ENCODE data around the gene LIN52.

The LIN52 gene

GRCh38 chr14:74237441-74237840 is 152.7 kb downstream of the LIN52 start:
- no peak for DNase-seq (ENCODE audit: low spot score)

GRCh38 chr14:74238974-74239847 is 154.5 kb downstream of the LIN52 start, which contains the start of gene VSX2:
TSS of gene VSX2 (plus strand) at chr14:74239449. CDS start at chr14:74239562, 113 bp downstream.
- no peak for DNase-seq (ENCODE audit: low spot score)

GRCh38 chr14:74239848-74240793 is 155.4 kb downstream of the LIN52 start:
- no peak for DNase-seq (ENCODE audit: low spot score)

DNA sequence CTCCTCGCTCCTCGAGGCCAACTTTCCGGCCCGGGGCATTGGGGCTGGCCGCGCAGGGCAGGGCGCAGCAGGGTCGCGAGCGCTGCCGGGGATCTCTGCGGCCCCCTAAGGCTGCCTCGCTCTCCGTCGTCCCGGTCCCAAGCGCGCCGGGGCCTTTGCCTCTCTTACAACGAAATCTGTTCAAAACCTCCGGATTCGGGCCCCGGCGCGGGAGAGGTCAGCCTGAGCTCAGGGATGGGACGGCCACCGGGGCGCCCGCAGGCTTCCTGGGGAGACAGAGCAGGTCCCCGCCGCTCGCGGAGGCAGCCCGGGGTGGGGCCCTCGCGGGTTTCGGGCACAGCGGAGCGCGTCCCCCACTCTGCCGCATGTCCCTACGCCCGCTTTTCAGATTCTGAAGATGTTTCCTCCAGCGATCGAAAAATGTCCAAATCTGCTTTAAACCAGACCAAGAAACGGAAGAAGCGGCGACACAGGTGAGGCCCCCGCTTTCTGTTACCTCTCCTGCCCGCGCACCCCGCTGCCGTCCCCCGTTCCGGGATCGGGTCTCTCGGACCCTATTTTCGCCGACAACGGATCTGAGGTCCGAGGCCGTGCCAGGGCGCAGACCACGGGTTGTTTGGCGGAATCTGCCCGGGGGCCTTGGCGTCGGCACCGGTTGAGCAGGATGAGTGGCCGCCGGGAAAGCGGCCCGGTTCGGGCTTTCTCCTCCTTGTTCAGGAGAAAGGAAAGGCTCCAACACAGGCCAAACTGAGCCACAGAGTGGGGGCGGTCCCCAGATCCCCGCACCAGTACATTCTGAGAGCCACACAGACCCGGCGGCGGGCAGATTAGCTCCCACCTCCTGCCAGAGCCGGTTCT is 156.3 kb downstream of the LIN52 start:
- no peak for DNase-seq (ENCODE audit: low spot score)

DNA sequence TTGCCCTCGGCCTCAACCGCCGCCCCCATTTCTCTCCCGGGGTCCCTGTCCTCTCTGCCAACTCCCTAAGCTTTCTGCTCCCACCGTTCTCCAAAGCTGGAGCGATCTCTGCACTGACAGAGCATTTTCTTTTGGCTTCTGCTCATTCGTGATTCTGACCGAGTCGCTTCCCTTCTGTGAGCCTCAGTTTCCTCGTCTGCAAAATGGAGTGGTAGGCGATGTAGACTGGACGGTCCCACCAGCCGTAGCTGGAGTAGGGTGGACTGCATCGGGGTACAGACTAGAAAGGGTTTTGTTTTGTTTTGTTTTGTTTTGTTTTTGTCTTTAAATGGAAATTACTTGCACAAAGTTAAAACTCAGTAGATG is 156.9 kb downstream of the LIN52 start:
- DNase-seq (ENCODE audit: low spot score) = no peak

DNA sequence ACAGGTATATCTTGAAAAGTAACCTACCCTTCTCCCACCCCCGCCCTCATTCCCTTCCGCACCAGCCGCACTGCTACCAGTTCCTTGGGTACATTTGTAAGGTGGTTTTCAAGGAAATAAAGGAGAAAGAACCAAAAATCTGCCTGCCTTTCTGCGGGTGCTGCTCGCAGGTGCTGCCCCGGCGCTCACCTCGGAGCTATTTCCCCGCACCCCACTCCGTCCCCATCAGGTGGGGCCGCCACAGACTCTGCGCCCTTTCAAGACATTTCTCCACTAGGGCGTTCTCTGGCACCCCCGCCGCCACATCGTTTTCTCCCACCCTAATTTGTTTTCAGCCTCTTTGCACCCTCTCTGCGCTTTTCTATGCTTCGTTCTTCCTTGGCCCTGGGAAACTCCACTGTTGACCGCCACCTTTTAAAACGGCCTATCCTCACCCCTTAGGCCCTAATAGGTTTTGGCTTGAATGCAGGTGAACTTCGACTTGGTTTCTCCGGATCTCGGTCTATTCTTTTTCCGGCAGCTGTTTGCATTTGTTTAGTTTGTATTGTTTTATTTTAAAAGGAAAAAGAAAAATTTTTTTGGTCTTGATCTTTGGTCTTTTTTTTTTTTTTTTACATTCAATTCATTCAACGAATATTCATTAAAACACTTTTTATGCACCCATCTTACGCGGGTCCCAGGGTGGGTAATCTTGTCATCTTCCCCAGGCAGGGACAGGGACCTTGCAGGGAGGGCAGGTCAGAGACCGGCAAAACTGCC is 157.4 kb downstream of the LIN52 start:
- no peak for DNase-seq (ENCODE audit: low spot score)

DNA sequence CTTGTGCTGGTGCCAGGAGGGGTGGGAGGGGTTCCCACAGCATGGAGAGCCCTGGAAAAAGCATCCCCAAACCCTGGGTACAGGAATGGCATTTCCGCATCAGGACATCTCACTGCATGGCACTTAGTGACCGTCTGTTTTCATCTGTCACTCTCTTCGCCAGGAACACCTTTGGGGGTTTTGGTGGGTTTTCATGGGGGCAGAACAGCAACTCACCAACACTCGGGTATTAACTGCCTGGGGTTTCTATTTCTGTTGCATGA is 158.0 kb downstream of the LIN52 start:
- DNase-seq (ENCODE audit: low spot score) = no peak

DNA sequence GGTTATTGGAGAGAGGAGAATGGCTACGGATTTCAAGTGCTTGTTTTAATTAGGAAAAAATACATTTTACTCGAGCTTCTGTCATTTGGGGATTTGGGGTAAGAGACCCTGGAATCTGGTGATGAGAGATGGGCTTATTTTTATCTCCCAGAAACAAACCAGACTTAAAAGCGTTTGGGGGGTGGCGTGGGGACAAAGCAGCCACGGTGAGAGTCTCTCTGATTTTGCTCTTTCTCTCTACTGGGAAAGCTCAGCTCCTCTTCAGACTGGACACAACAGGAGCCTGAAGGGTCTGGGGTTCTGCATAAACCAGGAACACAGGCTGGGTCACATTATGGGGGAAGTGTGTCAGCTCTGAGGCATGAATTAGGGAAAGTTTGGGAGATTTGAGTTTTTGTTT is 158.3 kb downstream of the LIN52 start:
- DNase-seq (ENCODE audit: low spot score) = no peak

GRCh38 chr14:74244115-74244514 is 159.4 kb downstream of the LIN52 start:
- DNase-seq (ENCODE audit: low spot score) = no peak

DNA sequence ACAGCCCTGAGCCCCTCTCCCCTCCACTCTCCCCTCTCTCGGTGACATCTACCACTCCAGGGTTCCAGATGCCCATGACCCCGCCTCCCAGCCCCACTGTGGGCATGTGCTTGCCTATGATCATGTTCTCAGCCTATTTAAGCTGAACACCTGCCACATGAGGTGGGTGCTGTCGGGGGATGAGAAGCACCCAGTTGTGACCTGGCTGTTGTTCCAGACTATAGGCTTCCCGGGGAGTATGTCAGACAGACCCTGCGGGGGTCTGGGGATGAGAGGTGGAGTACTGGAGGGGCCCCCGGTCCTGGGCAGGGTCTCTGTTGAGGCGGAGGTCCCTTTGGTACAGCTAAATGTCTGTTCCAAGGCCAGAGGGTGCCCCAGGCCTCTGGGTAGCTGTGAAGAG is 160.5 kb downstream of the LIN52 start:
- no peak for DNase-seq (ENCODE audit: low spot score)

DNA sequence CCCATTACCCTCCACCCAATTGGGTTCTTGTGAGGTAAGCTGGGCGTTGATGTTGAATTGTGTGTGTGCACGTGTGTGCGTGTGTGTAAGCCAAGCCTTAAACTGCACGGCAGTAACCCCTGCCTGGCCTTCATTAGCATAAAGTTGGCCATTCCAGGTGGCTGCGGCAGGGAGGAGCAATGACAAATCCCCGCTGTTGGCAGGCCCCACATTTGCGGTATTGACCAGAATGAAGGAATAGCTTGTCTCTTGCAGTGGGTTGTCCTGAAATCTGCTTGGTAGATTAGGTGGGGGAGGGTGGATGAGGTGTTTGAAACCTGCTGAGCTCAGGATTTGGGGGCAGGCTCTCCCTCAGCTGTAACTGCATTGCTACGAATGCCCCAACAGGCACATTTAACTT is 161.8 kb downstream of the LIN52 start:
- DNase-seq (ENCODE audit: low spot score) = no peak

- DNase-seq (ENCODE audit: low spot score) = no peak
Observed at GRCh38 chr14:74248017-74248416, 163.3 kb downstream of the LIN52 start.

GRCh38 chr14:74249433-74250375 is 164.9 kb downstream of the LIN52 start:
- no peak for DNase-seq (ENCODE audit: low spot score)
